SK-N-SH (cell line): ENCODE measurements around the gene MSH4. TPM values are rescaled to one million over a fixed set of nuclear protein-coding genes. Genes with fewer than 3 reads are reported as not detected.
"Not testable (repeated sequence)": the region's sequence is repeated elsewhere in the genome, so short reads cannot be mapped to it uniquely, and the experiment has no call there.

ENCODE experiments used
- CTCF ChIA-PET: fragments of 300-600, 350-600 bp; formaldehyde crosslinking; extraction: SDS; loops from one replicate; lab custom pipeline; 2021; lab: Yijun Ruan, JAX
- POLR2A ChIA-PET: fragments of 350-600 bp; sonication (Branson Sonifier 250); formaldehyde crosslinking; extraction: SDS; loops from one replicate; lab custom pipeline; 2020; ENCODE audit warnings: antibody characterized with exemption, inconsistent platforms; lab: Yijun Ruan, JAX
- DNase-seq: peaks from one replicate; pipeline ENCODE4 v3.0.0; 2012
- H2AFZ ChIP-seq: fragments of 200-600 bp; sonication (generic); 2 replicates; pipeline ENCODE4 v1.8.1; 2016; ENCODE audit warnings: antibody characterized with exemption, mild to moderate bottlenecking, low read depth
- H3F3A ChIP-seq: fragments of 200-600 bp; sonication (generic); replicated peaks from 2 replicates; pipeline ENCODE3; 2016; ENCODE audit warnings: antibody characterized with exemption, mild to moderate bottlenecking; ENCODE audit not compliant: insufficient read depth
- H3K27ac ChIP-seq, 2 experiments: fragments of 200-500 bp in 1 of 2; fragments of 200-600 bp in 1 of 2; sonication (Bioruptor generic) in 1 of 2; sonication (generic), shearing (Covaris generic) in 1 of 2; 2 replicates each; pipeline versions ENCODE4 v1.5.1 to v1.6.1; 2014 to 2016; ENCODE audit warnings: low read depth in 2 of 2, inconsistent platforms in 1 of 2, low read length in 1 of 2, mild to moderate bottlenecking in 1 of 2, mixed read lengths in 1 of 2
- H3K27me3 ChIP-seq: fragments of 200-600 bp; sonication (generic), shearing (Covaris generic); 2 replicates; pipeline ENCODE4 v1.6.1; 2016; ENCODE audit warnings: mixed run types; ENCODE audit not compliant: insufficient read depth
- H3K36me3 ChIP-seq, 2 experiments: fragments of 200-500 bp in 1 of 2; fragments of 200-600 bp in 1 of 2; sonication (Bioruptor generic) in 1 of 2; sonication (generic) in 1 of 2; replicated peaks in 1 of 2; 2 replicates each; pipeline versions ENCODE3 to v1.5.1; 2014 to 2016; ENCODE audit warnings: low read length in 1 of 2, mild to moderate bottlenecking in 1 of 2; ENCODE audit not compliant: insufficient read depth in 2 of 2, control insufficient read depth in 1 of 2
- H3K4me1 ChIP-seq, 2 experiments: fragments of 200-500 bp in 1 of 2; fragments of 200-600 bp in 1 of 2; sonication (Bioruptor generic) in 1 of 2; sonication (generic), shearing (Covaris generic) in 1 of 2; 2 replicates each; pipeline versions ENCODE4 v1.5.1 to v1.6.1; 2014 to 2016; ENCODE audit warnings: low read depth in 1 of 2, low read length in 1 of 2, mixed run types in 1 of 2; ENCODE audit not compliant: insufficient read depth in 2 of 2, control insufficient read depth in 1 of 2
- H3K4me2 ChIP-seq: fragments of 200-600 bp; sonication (generic), shearing (Covaris generic); 2 replicates; pipeline ENCODE4 v1.6.1; 2017; ENCODE audit warnings: mixed run types
- H3K4me3 ChIP-seq, 2 experiments: fragments of 200-500 bp in 1 of 2; fragments of 200-600 bp in 1 of 2; sonication (Bioruptor generic) in 1 of 2; sonication (generic), shearing (Covaris generic) in 1 of 2; 2 replicates each; pipeline versions ENCODE4 v1.5.1 to v1.8.1; 2014 to 2016; ENCODE audit warnings: low read depth in 2 of 2, inconsistent platforms in 1 of 2, low read length in 1 of 2, mild to moderate bottlenecking in 1 of 2, mixed read lengths in 1 of 2, moderate library complexity in 1 of 2
- H3K79me2 ChIP-seq: fragments of 200-600 bp; sonication (generic); 2 replicates; pipeline ENCODE4 v1.8.1; 2017; ENCODE audit warnings: mild to moderate bottlenecking; ENCODE audit not compliant: insufficient read depth
- H3K9ac ChIP-seq: fragments of 200-600 bp; sonication (generic); 2 replicates; pipeline ENCODE4 v1.6.1; 2017; ENCODE audit warnings: mixed run types
- H3K9me2 ChIP-seq: fragments of 200-600 bp; sonication (generic); 2 replicates; pipeline ENCODE4 v1.6.1; 2017; ENCODE audit warnings: mixed run types
- H3K9me3 ChIP-seq: fragments of 200-600 bp; sonication (generic); 2 replicates; pipeline ENCODE4 v1.6.1; 2017; ENCODE audit warnings: mixed run types, mild to moderate bottlenecking, moderate library complexity
- H4K20me1 ChIP-seq: fragments of 200-600 bp; sonication (generic); 2 replicates; pipeline ENCODE4 v1.6.1; 2017; ENCODE audit warnings: mild to moderate bottlenecking, mixed run types; ENCODE audit not compliant: insufficient read depth
- EZH2phosphoT487 ChIP-seq: fragments of 200-600 bp; sonication (generic); IDR thresholded peaks from 2 replicates; pipeline ENCODE4 v1.6.1; 2017; ENCODE audit warnings: low read depth, mixed run types, mild to moderate bottlenecking, antibody characterized with exemption, moderate library complexity, borderline replicate concordance
- FOSL2 ChIP-seq: IDR thresholded peaks from 2 replicates; pipeline ENCODE4 v1.4.0; 2012; ENCODE audit warnings: low read depth, mild to moderate bottlenecking, moderate library complexity, borderline replicate concordance
- FOXM1 ChIP-seq: IDR thresholded peaks from 2 replicates; pipeline ENCODE4 v1.4.0; 2012; ENCODE audit warnings: low read depth, mild to moderate bottlenecking
- GABPA ChIP-seq: IDR thresholded peaks from 2 replicates; pipeline ENCODE4 v1.4.0; 2012; ENCODE audit warnings: low read depth, mild to moderate bottlenecking
- MEF2A ChIP-seq: IDR thresholded peaks from 2 replicates; pipeline ENCODE4 v1.4.0; 2012; ENCODE audit warnings: low read depth, borderline replicate concordance
- MXI1 ChIP-seq: IDR thresholded peaks from 2 replicates; pipeline ENCODE4 v1.6.1; 2012; ENCODE audit warnings: mild to moderate bottlenecking, low read depth, low read length, improper control_type of control experiment
- POLR2AphosphoS5 ChIP-seq: IDR thresholded peaks from 2 replicates; pipeline ENCODE4 v1.6.1; 2012; ENCODE audit warnings: low read depth, low read length
- RCOR1 ChIP-seq: fragments of 150-350 bp; IDR thresholded peaks from 2 replicates; pipeline ENCODE4 v1.6.1; 2017; ENCODE audit warnings: antibody characterized with exemption, low read length
- RFX5 ChIP-seq: IDR thresholded peaks from 2 replicates; pipeline ENCODE4 v1.6.1; 2012; ENCODE audit warnings: mild to moderate bottlenecking, improper control_type of control experiment, low read length
- RXRA ChIP-seq: IDR thresholded peaks from 2 replicates; pipeline ENCODE4 v1.4.0; 2012; ENCODE audit warnings: low read depth, mild to moderate bottlenecking, borderline replicate concordance
- TCF12 ChIP-seq: IDR thresholded peaks from 2 replicates; pipeline ENCODE4 v1.4.0; 2012
- TEAD4 ChIP-seq: IDR thresholded peaks from 2 replicates; pipeline ENCODE4 v1.4.0; 2012; ENCODE audit warnings: mild to moderate bottlenecking, borderline replicate concordance; ENCODE audit not compliant: insufficient read depth
- USF2 ChIP-seq: fragments of 150-350 bp; IDR thresholded peaks from 2 replicates; pipeline ENCODE4 v1.6.1; 2017; ENCODE audit warnings: antibody characterized with exemption, low read length, low read depth, borderline replicate concordance
- WGBS: methylation state at CpG from one replicate; pipeline ENCODE4 v1.1.6; 2017; ENCODE audit warnings: low lambda C conversion rate; 5-methylcytosine and 5-hydroxymethylcytosine counted together
- polyA plus RNA-seq, 3 experiments: library from polyadenylated mRNA; depleted of rRNA; stranded (reverse); fragments of >200 nt; gene quantifications; 2 replicates each; pipeline ENCODE4 v1.2.3, GENCODE V29; 2012

The MSH4 gene
- polyA plus RNA-seq, 1 of the 3 experiments (the other 2 are of a cell fraction), result not detected

DNA sequence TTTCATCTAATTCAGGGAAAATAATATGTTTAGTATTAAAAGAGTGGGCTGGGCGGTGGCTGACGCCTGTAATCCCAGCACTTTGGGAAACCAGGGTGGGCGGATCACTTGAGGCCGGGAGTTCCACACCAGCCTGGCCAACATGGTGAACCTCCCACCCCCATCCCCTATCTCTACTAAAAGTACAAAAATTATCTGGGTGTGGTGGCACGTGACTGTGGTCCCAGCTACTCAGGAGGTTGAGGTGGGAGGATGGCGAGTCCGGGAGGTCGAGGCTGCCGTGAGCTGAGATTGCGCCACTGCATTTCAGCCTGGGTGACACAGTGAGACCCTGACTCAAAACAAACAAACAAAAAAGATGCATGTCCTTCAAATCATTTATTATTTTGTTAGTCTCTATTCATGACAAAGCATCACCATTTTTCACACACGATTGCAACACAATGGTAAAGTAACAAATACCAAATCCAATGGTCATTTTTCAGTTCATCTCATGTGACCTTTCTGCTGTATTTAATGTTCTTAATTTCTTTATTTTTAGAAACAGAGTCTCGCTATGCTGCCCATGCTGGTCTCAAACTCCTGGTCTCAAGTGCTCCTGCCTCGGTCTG is 1.0 kb downstream of the MSH4 start:
- POLR2A ChIA-PET, result interaction anchor here (1.0 kb wide), 1 partner anchor 12 kb away, joined by 3 read pairs; the partner anchor contains the start of gene RABGGTB
- no peaks in the 10 kb centered on the region for H3K9me3 ChIP-seq
- no peak for TF ChIP-seq TCF12
- TF ChIP-seq FOXM1, result no peak
- no peak for TF ChIP-seq RXRA
- TF ChIP-seq TEAD4, result no peak
- TF ChIP-seq MXI1, result no peak
- no peak for TF ChIP-seq RFX5
- no peak for TF ChIP-seq FOSL2
- TF ChIP-seq USF2, result no peak
- no peak for TF ChIP-seq GABPA
- TF ChIP-seq MEF2A, result no peak
- no peak for TF ChIP-seq POLR2AphosphoS5
- TF ChIP-seq RCOR1, result no peak
- no peak for TF ChIP-seq EZH2phosphoT487
- CTCF ChIA-PET, result no interaction called here
- H3K4me1 ChIP-seq, result no peaks in the 10 kb centered on the region
- H3K9ac ChIP-seq, result no peak overlapping the region
- H2AFZ ChIP-seq, result no peak overlapping the region
- no peak overlapping the region for H3K4me2 ChIP-seq
- 95% methylated on average over 13 of the region's 13 CpGs for WGBS
- peaks cover 9% of the 10 kb centered on the region; the same call in 1 of the 2 replicates for H3K79me2 ChIP-seq
- DNase-seq, result no peak
- H3K27ac ChIP-seq, result no peak overlapping the region
- no peaks in the 10 kb centered on the region for H3K27me3 ChIP-seq
- H3K4me3 ChIP-seq, result no peak overlapping the region
- H4K20me1 ChIP-seq, result peaks cover 27% of the 10 kb centered on the region
- H3F3A ChIP-seq, result peaks cover 53% of the 10 kb centered on the region
- peaks cover 31 to 39% of the 10 kb centered on the region in 2 experiments for H3K36me3 ChIP-seq
- H3K9me2 ChIP-seq, result no peaks in the 10 kb centered on the region

- H3F3A ChIP-seq, result peaks cover 19% of the 10 kb centered on the region
- H3K4me3 ChIP-seq, H3K36me3 ChIP-seq, POLR2A ChIA-PET, H3K4me1 ChIP-seq, H3K27me3 ChIP-seq, H2AFZ ChIP-seq, H3K9ac ChIP-seq, H3K79me2 ChIP-seq, H3K9me2 ChIP-seq, H3K4me2 ChIP-seq, H3K9me3 ChIP-seq, DNase-seq, H4K20me1 ChIP-seq, H3K27ac ChIP-seq: not testable (repeated sequence)
- WGBS, result 100% methylated on average over 2 of the region's 2 CpGs
- CTCF ChIA-PET, result interaction anchor here (0.9 kb wide), 1 partner anchor 9 kb away, joined by 3 read pairs; no protein-coding TSS in a partner anchor
Measured at GRCh38 chr1:75801480-75801879, 4.8 kb downstream of the MSH4 start.
